ENCODE results near the gene NLRC5. TPM values are rescaled to one million over a fixed set of nuclear protein-coding genes. Genes with fewer than 3 reads are reported as not detected.

Gene NLRC5, protein sequence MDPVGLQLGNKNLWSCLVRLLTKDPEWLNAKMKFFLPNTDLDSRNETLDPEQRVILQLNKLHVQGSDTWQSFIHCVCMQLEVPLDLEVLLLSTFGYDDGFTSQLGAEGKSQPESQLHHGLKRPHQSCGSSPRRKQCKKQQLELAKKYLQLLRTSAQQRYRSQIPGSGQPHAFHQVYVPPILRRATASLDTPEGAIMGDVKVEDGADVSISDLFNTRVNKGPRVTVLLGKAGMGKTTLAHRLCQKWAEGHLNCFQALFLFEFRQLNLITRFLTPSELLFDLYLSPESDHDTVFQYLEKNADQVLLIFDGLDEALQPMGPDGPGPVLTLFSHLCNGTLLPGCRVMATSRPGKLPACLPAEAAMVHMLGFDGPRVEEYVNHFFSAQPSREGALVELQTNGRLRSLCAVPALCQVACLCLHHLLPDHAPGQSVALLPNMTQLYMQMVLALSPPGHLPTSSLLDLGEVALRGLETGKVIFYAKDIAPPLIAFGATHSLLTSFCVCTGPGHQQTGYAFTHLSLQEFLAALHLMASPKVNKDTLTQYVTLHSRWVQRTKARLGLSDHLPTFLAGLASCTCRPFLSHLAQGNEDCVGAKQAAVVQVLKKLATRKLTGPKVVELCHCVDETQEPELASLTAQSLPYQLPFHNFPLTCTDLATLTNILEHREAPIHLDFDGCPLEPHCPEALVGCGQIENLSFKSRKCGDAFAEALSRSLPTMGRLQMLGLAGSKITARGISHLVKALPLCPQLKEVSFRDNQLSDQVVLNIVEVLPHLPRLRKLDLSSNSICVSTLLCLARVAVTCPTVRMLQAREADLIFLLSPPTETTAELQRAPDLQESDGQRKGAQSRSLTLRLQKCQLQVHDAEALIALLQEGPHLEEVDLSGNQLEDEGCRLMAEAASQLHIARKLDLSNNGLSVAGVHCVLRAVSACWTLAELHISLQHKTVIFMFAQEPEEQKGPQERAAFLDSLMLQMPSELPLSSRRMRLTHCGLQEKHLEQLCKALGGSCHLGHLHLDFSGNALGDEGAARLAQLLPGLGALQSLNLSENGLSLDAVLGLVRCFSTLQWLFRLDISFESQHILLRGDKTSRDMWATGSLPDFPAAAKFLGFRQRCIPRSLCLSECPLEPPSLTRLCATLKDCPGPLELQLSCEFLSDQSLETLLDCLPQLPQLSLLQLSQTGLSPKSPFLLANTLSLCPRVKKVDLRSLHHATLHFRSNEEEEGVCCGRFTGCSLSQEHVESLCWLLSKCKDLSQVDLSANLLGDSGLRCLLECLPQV (N-terminal part only)
- 27.6 TPM for polyA plus RNA-seq (2013)

DNA sequence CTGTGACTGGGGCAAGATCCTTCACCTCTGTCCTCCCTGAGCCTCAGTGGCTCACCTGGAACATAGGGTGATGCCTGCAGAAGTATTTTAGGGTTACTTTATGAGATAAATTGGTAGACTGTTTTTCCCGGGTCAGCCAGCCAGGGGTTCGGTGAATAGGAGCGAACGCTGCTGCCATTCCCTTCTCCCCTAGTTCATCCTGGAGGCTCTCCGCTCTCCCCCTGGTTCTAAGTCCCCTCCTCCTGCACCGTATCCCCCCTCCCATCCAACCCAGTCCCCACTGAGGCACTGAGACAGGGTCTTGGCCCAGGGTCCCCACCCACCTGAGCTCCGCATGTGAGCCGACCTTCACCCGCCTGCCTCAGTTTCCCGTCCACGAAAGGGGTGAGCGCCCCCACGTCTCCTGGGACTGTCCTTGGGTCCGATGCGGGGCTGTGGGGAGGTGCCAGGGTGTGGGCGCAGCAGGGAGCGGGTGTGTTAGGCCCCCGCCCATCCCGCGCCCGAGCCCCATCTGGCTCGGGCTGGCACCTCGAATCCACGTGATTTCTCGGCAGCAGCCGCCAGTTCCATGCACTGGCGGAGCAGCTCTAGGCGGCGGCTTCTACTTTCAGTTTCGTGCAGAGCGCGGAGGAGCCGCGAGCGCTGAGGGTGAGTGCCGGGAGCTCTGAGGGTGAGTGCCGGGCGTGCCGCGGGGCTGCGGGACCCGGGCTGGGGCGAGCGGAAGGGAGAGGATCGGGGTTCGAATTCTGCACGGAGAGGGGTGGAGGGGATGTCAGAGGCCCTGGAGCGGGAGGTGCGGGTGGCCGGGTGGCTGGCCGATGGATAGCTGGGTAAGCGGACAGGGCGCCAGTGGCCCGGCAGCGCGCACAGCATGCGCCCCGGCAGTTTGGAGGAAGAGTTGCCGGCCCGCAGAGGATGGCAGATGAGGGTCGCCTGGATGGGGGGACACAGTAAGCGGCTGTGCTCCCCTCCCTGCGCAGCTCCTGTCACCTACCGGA, at the start of gene NLRC5:
Gene NLRC5, plus strand, starts transcription at position 610 of the 998 bp plus-strand sequence. CDS start 31,156 bp downstream, outside the sequence.
- peak; percentile 83 to 94 (median 92) for DNase-seq
- H3K27ac ChIP-seq (ENCODE audit: insufficient read depth in 1 of 2, low read depth in 1 of 2, low read length in 2 of 2, poor library complexity in 1 of 2, severe bottlenecking in 2 of 2) = peak within 1 kb of the TSS; percentile 66 to 68
- 5% methylated on average over 57 of the region's 64 CpGs for WGBS (ENCODE audit: insufficient coverage)
- peaks cover 0 to 5% (median 2%) of the 10 kb centered on the region in 4 experiments for H3K36me3 ChIP-seq (ENCODE audit: control insufficient read depth in 4 of 4, insufficient read depth in 4 of 4, low read length in 3 of 4)
- peaks cover 5 to 30% (median 26%) of the 10 kb centered on the region in 4 experiments for H3K4me1 ChIP-seq (ENCODE audit: control extremely low read depth in 1 of 4, control insufficient read depth in 4 of 4, insufficient read depth in 4 of 4, low read length in 3 of 4)
- no peaks in the 10 kb centered on the region for H3K9me3 ChIP-seq (ENCODE audit: control extremely low read depth in 1 of 5, control insufficient read depth in 4 of 5, insufficient read depth in 2 of 5, low read depth in 1 of 5, low read length in 4 of 5)
- POLR2A ChIA-PET = interaction anchor here (0.5 to 1.0 kb wide), 3 partner anchors 14 to 57 kb away, joined by 3 to 5 read pairs (median 3); no protein-coding TSS in a partner anchor
- H3K4me3 ChIP-seq (ENCODE audit: control insufficient read depth in 1 of 7, extremely low read depth in 1 of 7, insufficient read depth in 4 of 7, low read depth in 2 of 7, low read length in 6 of 7) = peak within 1 kb of the TSS; percentile 58 to 95 (median 83)
- CTCF ChIA-PET = interaction anchor here (1.1 to 3.9 kb wide), 7 partner anchors 9 to 57 kb away, joined by 3 to 17 read pairs (median 6); no protein-coding TSS in a partner anchor
- no peaks in the 10 kb centered on the region for H3K27me3 ChIP-seq (replicated peaks in 2 of 5; ENCODE audit: control insufficient read depth in 4 of 5, insufficient read depth in 5 of 5, low read length in 4 of 5)

DNA sequence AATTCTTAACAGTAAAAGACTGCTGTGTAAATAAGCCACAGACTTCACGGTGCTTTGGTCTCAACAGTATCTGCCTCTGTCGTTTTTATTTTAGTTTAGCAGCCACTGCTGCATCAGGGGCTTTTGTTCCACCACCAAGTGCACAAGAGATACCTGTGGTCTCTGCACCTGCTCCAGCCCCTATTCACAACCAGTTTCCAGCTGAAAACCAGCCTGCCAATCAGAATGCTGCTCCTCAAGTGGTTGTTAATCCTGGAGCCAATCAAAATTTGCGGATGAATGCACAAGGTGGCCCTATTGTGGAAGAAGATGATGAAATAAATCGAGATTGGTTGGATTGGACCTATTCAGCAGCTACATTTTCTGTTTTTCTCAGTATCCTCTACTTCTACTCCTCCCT, 49.6 kb upstream of the NLRC5 start:
- 82% methylated on average over 2 of the region's 4 CpGs for WGBS (ENCODE audit: insufficient coverage)
- no peak for DNase-seq
- CTCF ChIA-PET = no interaction called here
- Histone ChIP-seq H3K4me3 (ENCODE audit: control insufficient read depth in 1 of 7, extremely low read depth in 1 of 7, insufficient read depth in 4 of 7, low read depth in 2 of 7, low read length in 6 of 7) (no peak overlapping the region), H3K36me3 (ENCODE audit: control insufficient read depth in 4 of 4, insufficient read depth in 4 of 4, low read length in 3 of 4) (peaks cover 38 to 89% (median 73%) of the 10 kb centered on the region in 4 experiments), H3K9me3 (ENCODE audit: control extremely low read depth in 1 of 5, control insufficient read depth in 4 of 5, insufficient read depth in 2 of 5, low read depth in 1 of 5, low read length in 4 of 5) (no peaks in the 10 kb centered on the region), H3K27ac (ENCODE audit: insufficient read depth in 1 of 2, low read depth in 1 of 2, low read length in 2 of 2, poor library complexity in 1 of 2, severe bottlenecking in 2 of 2) (no peak overlapping the region), H3K27me3 (replicated peaks in 2 of 5; ENCODE audit: control insufficient read depth in 4 of 5, insufficient read depth in 5 of 5, low read length in 4 of 5) (no peaks in the 10 kb centered on the region), H3K4me1 (ENCODE audit: control extremely low read depth in 1 of 4, control insufficient read depth in 4 of 4, insufficient read depth in 4 of 4, low read length in 3 of 4) (peaks cover 0 to 3% (median 0%) of the 10 kb centered on the region in 4 experiments)
- POLR2A ChIA-PET = interaction anchor here (0.7 kb wide), 1 partner anchor 83 kb away, joined by 3 read pairs; no protein-coding TSS in a partner anchor

DNA sequence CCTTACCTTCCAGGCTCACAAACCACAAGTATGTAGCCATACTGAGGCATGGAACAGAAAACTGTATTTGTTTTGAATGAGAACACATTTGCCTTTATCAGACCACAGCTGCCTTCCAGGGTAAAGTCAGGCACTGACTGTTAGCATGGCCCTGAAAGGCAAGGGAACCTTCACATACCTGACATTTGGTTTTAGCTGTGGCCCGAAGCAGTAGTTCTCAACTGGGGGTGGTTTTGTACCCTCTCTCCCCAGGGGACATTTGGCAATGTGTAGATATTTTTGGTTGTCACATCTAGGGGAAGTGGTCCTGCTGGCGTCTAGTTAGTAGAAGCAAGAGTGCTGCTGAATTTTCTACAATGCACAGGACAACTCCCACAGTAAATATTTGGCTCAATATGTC, 48.3 kb upstream of the NLRC5 start:
- ChIA-PET CTCF (interaction anchor here (1.4 kb wide), 2 partner anchors 11 to 75 kb away, joined by 3 to 4 read pairs; no protein-coding TSS in a partner anchor), POLR2A (no interaction called here)
- Histone ChIP-seq H3K27me3 (replicated peaks in 2 of 5; ENCODE audit: control insufficient read depth in 4 of 5, insufficient read depth in 5 of 5, low read length in 4 of 5) (no peaks in the 10 kb centered on the region), H3K36me3 (ENCODE audit: control insufficient read depth in 4 of 4, insufficient read depth in 4 of 4, low read length in 3 of 4) (peaks cover 42 to 87% (median 71%) of the 10 kb centered on the region in 4 experiments), H3K27ac (ENCODE audit: insufficient read depth in 1 of 2, low read depth in 1 of 2, low read length in 2 of 2, poor library complexity in 1 of 2, severe bottlenecking in 2 of 2) (no peak overlapping the region), H3K4me1 (ENCODE audit: control extremely low read depth in 1 of 4, control insufficient read depth in 4 of 4, insufficient read depth in 4 of 4, low read length in 3 of 4) (peaks cover 0 to 3% (median 0%) of the 10 kb centered on the region in 4 experiments), H3K9me3 (ENCODE audit: control extremely low read depth in 1 of 5, control insufficient read depth in 4 of 5, insufficient read depth in 2 of 5, low read depth in 1 of 5, low read length in 4 of 5) (no peaks in the 10 kb centered on the region), H3K4me3 (ENCODE audit: control insufficient read depth in 1 of 7, extremely low read depth in 1 of 7, insufficient read depth in 4 of 7, low read depth in 2 of 7, low read length in 6 of 7) (no peak overlapping the region)
- no CpG with 5 or more reads among the region's 2 CpGs for WGBS (ENCODE audit: insufficient coverage)
- no peak for DNase-seq

DNA sequence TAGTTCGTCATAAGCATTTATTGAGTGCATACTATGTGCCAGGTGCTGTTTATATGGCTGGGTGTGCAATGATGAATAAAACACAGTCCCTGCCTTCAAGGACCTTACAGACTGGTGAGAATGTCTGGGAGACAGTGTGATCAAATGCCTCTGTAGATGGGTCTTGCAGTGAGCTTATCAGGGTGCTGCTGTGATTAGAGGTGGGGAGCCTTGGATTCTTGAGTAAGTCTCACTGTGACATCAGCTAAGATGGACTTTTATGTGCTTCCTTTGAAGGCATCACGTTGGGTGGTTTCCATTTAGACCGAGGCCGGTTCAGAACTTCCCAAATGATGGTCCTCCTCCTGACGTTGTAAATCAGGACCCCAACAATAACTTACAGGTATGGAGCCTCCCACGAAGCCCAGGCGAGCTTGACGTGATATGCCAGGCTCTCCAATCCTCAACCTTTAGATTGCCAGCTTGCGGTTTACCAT, 47.5 kb upstream of the NLRC5 start:
- Histone ChIP-seq H3K27ac (ENCODE audit: insufficient read depth in 1 of 2, low read depth in 1 of 2, low read length in 2 of 2, poor library complexity in 1 of 2, severe bottlenecking in 2 of 2) (no peak overlapping the region), H3K36me3 (ENCODE audit: control insufficient read depth in 4 of 4, insufficient read depth in 4 of 4, low read length in 3 of 4) (peaks cover 36 to 82% (median 67%) of the 10 kb centered on the region in 4 experiments), H3K4me3 (ENCODE audit: control insufficient read depth in 1 of 7, extremely low read depth in 1 of 7, insufficient read depth in 4 of 7, low read depth in 2 of 7, low read length in 6 of 7) (no peak overlapping the region), H3K9me3 (ENCODE audit: control extremely low read depth in 1 of 5, control insufficient read depth in 4 of 5, insufficient read depth in 2 of 5, low read depth in 1 of 5, low read length in 4 of 5) (no peaks in the 10 kb centered on the region), H3K27me3 (replicated peaks in 2 of 5; ENCODE audit: control insufficient read depth in 4 of 5, insufficient read depth in 5 of 5, low read length in 4 of 5) (no peaks in the 10 kb centered on the region), H3K4me1 (ENCODE audit: control extremely low read depth in 1 of 4, control insufficient read depth in 4 of 4, insufficient read depth in 4 of 4, low read length in 3 of 4) (peaks cover 0 to 3% (median 0%) of the 10 kb centered on the region in 4 experiments)
- 84% methylated on average over 9 of the region's 9 CpGs for WGBS (ENCODE audit: insufficient coverage)
- CTCF ChIA-PET = interaction anchor here (0.9 to 1.4 kb wide), 5 partner anchors 10 to 96 kb away, joined by 3 to 4 read pairs (median 3); no protein-coding TSS in a partner anchor
- POLR2A ChIA-PET = interaction anchor here (0.6 to 1.1 kb wide), 4 partner anchors 8 to 1798 kb away, joined by 3 to 5 read pairs (median 3); partner anchors contain the start of gene HERPUD1
- no peak for DNase-seq

DNA sequence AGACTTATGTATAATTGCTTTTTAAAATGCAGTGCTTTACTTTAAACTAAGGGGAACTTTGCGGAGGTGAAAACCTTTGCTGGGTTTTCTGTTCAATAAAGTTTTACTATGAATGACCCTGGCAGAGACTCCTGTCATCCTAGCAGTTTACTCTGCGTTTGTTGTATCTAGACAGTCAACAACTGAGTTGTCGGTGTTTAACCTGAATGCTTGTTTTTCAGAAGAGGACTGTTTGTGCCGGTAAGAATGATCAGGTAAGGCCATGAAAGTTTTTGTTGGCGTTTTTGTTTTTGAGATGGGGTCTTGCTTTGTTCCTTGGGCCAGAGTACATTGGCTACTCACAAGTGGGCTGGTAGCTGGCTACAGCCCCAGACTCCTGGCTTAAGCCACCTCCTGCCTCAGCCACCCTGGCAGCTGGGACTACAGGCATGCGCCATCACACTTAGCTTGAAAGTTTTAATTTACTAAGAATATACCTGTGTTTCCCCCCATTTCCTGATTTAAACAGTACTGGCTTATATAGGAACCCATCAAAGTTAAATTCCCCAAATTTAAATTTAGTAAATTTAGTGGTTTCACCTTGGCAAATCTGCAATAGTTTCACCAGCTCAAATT, 45.5 kb upstream of the NLRC5 start:
- H3K36me3 ChIP-seq (ENCODE audit: control insufficient read depth in 4 of 4, insufficient read depth in 4 of 4, low read length in 3 of 4) = peaks cover 22 to 64% (median 53%) of the 10 kb centered on the region in 4 experiments
- 93% methylated on average over 5 of the region's 6 CpGs for WGBS (ENCODE audit: insufficient coverage)
- H3K9me3 ChIP-seq (ENCODE audit: control extremely low read depth in 1 of 5, control insufficient read depth in 4 of 5, insufficient read depth in 2 of 5, low read depth in 1 of 5, low read length in 4 of 5) = no peaks in the 10 kb centered on the region
- DNase-seq = no peak
- H3K4me1 ChIP-seq (ENCODE audit: control extremely low read depth in 1 of 4, control insufficient read depth in 4 of 4, insufficient read depth in 4 of 4, low read length in 3 of 4) = peaks cover 0 to under 1% (median 0%) of the 10 kb centered on the region in 4 experiments
- no peaks in the 10 kb centered on the region for H3K27me3 ChIP-seq (replicated peaks in 2 of 5; ENCODE audit: control insufficient read depth in 4 of 5, insufficient read depth in 5 of 5, low read length in 4 of 5)
- H3K27ac ChIP-seq (ENCODE audit: insufficient read depth in 1 of 2, low read depth in 1 of 2, low read length in 2 of 2, poor library complexity in 1 of 2, severe bottlenecking in 2 of 2) = no peak overlapping the region
- H3K4me3 ChIP-seq (ENCODE audit: control insufficient read depth in 1 of 7, extremely low read depth in 1 of 7, insufficient read depth in 4 of 7, low read depth in 2 of 7, low read length in 6 of 7) = no peak overlapping the region
- POLR2A ChIA-PET = interaction anchor here (0.5 to 0.8 kb wide), 3 partner anchors 39 to 197 kb away, joined by 3 read pairs; no protein-coding TSS in a partner anchor
- CTCF ChIA-PET = interaction anchor here (0.9 kb wide), 2 partner anchors 8 to 17 kb away, joined by 3 read pairs; no protein-coding TSS in a partner anchor

Measured in common myeloid progenitor, CD34-positive (primary cell).